Prostate gland (tissue), 2 donors: Measurements from ENCODE around the gene KIR3DL1. TPM values are rescaled to one million over a fixed set of nuclear protein-coding genes. Genes with fewer than 3 reads are reported as not detected.
"Not testable (repeated sequence)": the region's sequence is repeated elsewhere in the genome, so short reads cannot be mapped to it uniquely, and the experiment has no call there.

Source experiments
- DNase-seq: peaks from one replicate; pipeline ENCODE4 v3.0.0-alpha.2; 2019; ENCODE audit warnings: low spot score
- H3K27ac ChIP-seq, 2 donors: fragments of 200-600 bp; sonication (generic); 2 replicates each; pipeline ENCODE4 v1.5.1; 2017 to 2019
- H3K27me3 ChIP-seq: fragments of 200-600 bp; sonication (generic); replicated peaks from 2 replicates; pipeline ENCODE4 v1.5.1; 2019; ENCODE audit not compliant: insufficient read depth
- H3K36me3 ChIP-seq, 2 donors: fragments of 200-600 bp; sonication (generic); 1 replicate in 1 of 2; 2 replicates in 1 of 2; pipeline versions ENCODE4 v1.5.1 to v1.8.1; 2017 to 2019
- H3K4me1 ChIP-seq: fragments of 200-600 bp; sonication (generic); replicated peaks from 2 replicates; pipeline ENCODE4 v1.5.1; 2019
- H3K4me3 ChIP-seq, 2 donors: fragments of 200-600 bp; sonication (generic); 2 replicates each; pipeline ENCODE4 v1.5.1; 2017 to 2019
- H3K9me3 ChIP-seq: fragments of 200-600 bp; sonication (generic); 2 replicates; pipeline ENCODE4 v1.5.1; 2017
- POLR2A ChIP-seq: fragments of 450-650 bp; IDR thresholded peaks from one replicate; pipeline ENCODE4 v1.6.1; 2016; ENCODE audit warnings: antibody characterized with exemption, mild to moderate bottlenecking
- POLR2AphosphoS5 ChIP-seq: sonication (generic); formaldehyde crosslinking; IDR thresholded peaks from one replicate; pipeline ENCODE4 v1.6.1; 2017; ENCODE audit warnings: antibody characterized with exemption
- WGBS: methylation state at CpG from one replicate; pipeline ENCODE4 v1.1.5; 2018; 5-methylcytosine and 5-hydroxymethylcytosine counted together
- intact Hi-C: fragments of 100-400 bp; cut with DNase I; formaldehyde crosslinking; loops from one replicate; pipeline ENCODE4 v1.14.2; 2022
- total RNA-seq, 2 donors: library from RNA; depleted of rRNA; stranded (reverse); fragments of >200 nt; gene quantifications; one replicate each; pipeline ENCODE4 v1.1.0, GENCODE V29; 2016
- TF ChIP-seq, protein P1 (sequence below), 4 experiments: fragments of 200-600 bp in 2 of 4; fragments of 450-650 bp in 2 of 4; sonication (generic) in 2 of 4; IDR thresholded peaks; 1 replicate in 3 of 4; 2 replicates in 1 of 4; pipeline ENCODE4 v1.5.1; 2016 to 2019; ENCODE audit warnings: antibody characterized with exemption in 4 of 4, mild to moderate bottlenecking in 2 of 4, moderate library complexity in 2 of 4

KIR3DL1 gene
- total RNA-seq, 2 donors from 2014 or later = not detected

DNA sequence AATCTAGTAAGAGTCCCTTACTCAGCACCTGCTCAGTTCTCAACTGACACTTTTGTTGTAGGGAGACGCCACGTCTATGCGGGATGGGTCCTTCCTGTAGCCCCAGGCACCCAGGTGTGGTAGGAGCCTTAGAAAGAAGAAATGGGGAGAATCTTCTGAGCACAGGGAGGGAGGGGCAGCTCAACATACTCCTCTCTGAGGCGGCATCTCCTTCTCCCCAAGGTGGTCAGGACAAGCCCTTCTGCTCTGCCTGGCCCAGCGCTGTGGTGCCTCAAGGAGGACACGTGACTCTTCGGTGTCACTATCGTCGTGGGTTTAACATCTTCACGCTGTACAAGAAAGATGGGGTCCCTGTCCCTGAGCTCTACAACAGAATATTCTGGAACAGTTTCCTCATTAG, 11.7 kb upstream of the KIR3DL1 start:
- no peaks in the 10 kb centered on the region for H3K4me1 ChIP-seq
- H3K4me3 ChIP-seq = no peak overlapping the region
- WGBS = 91% methylated on average over 10 of the region's 10 CpGs
- TF ChIP-seq POLR2AphosphoS5 = no peak
- TF ChIP-seq, protein P1, sequence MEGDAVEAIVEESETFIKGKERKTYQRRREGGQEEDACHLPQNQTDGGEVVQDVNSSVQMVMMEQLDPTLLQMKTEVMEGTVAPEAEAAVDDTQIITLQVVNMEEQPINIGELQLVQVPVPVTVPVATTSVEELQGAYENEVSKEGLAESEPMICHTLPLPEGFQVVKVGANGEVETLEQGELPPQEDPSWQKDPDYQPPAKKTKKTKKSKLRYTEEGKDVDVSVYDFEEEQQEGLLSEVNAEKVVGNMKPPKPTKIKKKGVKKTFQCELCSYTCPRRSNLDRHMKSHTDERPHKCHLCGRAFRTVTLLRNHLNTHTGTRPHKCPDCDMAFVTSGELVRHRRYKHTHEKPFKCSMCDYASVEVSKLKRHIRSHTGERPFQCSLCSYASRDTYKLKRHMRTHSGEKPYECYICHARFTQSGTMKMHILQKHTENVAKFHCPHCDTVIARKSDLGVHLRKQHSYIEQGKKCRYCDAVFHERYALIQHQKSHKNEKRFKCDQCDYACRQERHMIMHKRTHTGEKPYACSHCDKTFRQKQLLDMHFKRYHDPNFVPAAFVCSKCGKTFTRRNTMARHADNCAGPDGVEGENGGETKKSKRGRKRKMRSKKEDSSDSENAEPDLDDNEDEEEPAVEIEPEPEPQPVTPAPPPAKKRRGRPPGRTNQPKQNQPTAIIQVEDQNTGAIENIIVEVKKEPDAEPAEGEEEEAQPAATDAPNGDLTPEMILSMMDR (IDR thresholded peaks at IDR 0.05) = no peak
- no peak for TF ChIP-seq POLR2A
- intact Hi-C loops = no loop called here
- H3K27ac ChIP-seq = no peak overlapping the region
- H3K9me3 ChIP-seq = no peaks in the 10 kb centered on the region
- no peaks in the 10 kb centered on the region for H3K36me3 ChIP-seq
- no peak for DNase-seq
- H3K27me3 ChIP-seq = no peaks in the 10 kb centered on the region

DNA sequence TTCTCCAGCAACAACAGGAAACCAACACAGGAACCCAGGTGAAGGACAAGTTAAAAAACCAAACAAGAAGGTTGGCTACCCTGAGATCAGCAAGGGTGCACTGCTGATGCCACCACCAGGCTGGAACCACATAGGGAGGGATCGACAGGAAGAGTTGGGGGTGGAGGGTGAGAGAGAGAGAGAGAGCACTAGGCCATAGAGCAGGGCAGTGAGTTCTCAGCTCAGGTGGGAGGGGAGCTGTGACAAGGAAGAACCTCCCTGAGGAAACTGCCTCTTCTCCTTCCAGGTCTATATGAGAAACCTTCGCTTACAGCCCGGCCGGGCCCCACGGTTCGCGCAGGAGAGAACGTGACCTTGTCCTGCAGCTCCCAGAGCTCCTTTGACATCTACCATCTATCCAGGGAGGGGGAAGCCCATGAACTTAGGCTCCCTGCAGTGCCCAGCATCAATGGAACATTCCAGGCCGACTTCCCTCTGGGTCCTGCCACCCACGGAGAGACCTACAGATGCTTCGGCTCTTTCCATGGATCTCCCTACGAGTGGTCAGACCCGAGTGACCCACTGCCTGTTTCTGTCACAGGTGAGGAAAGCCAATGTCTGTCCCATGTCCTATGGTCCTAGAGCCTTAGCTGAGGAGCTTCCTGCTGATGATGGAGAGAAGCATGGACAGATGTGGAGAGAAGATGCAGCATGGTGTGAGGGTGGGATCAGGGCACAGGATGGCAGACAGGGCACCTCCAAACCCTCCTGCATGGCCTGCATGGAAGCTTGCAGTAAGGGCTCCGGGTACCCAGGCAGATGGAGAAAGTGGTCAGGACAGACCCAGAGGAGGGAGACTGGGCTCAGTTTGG, 10.4 kb upstream of the KIR3DL1 start:
- Histone ChIP-seq H3K9me3 (no peaks in the 10 kb centered on the region), H3K27me3 (no peaks in the 10 kb centered on the region), H3K36me3 (no peaks in the 10 kb centered on the region), H3K27ac (no peak overlapping the region), H3K4me3 (no peak overlapping the region), H3K4me1 (no peaks in the 10 kb centered on the region)
- TF ChIP-seq POLR2AphosphoS5 = no peak
- TF ChIP-seq, protein P1 (IDR thresholded peaks at IDR 0.05) = no peak
- no peak for TF ChIP-seq POLR2A
- intact Hi-C loops = no loop called here
- 86% methylated on average over 14 of the region's 14 CpGs for WGBS
- DNase-seq = no peak

DNA sequence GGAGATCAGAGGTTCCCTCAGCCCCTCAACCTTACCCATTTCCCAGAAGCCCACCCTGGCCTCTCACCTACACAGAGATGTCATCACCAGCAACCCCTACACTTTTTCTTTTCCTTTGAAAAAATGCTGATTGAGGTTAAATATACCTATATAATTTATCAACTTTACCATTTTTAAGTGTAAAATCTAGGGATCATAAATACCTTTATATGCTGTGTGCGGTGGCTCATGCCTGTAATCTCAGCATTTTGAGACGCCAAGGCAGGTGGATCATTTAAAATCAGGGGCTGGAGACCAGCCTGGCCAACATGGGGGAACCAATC, 9.8 kb upstream of the KIR3DL1 start:
- 64% methylated on average over 2 of the region's 2 CpGs for WGBS

DNA sequence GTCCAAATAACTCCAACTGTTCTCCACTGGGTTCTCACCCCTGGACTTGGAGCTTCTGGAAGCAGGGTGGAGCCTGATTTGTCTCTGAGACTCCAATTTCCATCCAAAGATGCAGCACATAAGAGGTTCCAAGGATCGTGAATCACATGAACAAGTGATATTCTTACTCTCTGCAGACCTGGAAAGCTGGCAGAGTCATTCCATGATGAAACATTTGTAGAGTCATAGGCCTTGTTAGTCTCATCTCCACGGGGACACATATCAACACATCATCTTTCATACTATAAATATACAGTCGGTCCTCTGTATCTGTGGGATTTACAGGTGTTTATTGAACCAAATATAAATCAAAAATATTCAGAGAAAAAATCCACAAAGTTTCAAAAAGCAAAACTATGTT, 1.7 kb upstream of the KIR3DL1 start:
- H3K9me3 ChIP-seq, H3K36me3 ChIP-seq, DNase-seq, H3K4me3 ChIP-seq, H3K27me3 ChIP-seq, intact Hi-C loops, H3K4me1 ChIP-seq, H3K27ac ChIP-seq: not testable (repeated sequence)
- 74% methylated on average over 3 of the region's 3 CpGs for WGBS

More for the DNA sequence above, 9.8 kb upstream of the KIR3DL1 start:
- DNase-seq = no peak
- TF ChIP-seq POLR2A (no peak), POLR2AphosphoS5 (no peak)
- TF ChIP-seq, protein P1 (IDR thresholded peaks at IDR 0.05) = no peak
- no peaks in the 10 kb centered on the region for H3K27me3 ChIP-seq
- intact Hi-C loops = no loop called here
- H3K4me1 ChIP-seq = no peaks in the 10 kb centered on the region
- H3K27ac ChIP-seq = no peak overlapping the region
- no peaks in the 10 kb centered on the region for H3K36me3 ChIP-seq
- H3K9me3 ChIP-seq = no peaks in the 10 kb centered on the region
- H3K4me3 ChIP-seq = no peak overlapping the region

DNA sequence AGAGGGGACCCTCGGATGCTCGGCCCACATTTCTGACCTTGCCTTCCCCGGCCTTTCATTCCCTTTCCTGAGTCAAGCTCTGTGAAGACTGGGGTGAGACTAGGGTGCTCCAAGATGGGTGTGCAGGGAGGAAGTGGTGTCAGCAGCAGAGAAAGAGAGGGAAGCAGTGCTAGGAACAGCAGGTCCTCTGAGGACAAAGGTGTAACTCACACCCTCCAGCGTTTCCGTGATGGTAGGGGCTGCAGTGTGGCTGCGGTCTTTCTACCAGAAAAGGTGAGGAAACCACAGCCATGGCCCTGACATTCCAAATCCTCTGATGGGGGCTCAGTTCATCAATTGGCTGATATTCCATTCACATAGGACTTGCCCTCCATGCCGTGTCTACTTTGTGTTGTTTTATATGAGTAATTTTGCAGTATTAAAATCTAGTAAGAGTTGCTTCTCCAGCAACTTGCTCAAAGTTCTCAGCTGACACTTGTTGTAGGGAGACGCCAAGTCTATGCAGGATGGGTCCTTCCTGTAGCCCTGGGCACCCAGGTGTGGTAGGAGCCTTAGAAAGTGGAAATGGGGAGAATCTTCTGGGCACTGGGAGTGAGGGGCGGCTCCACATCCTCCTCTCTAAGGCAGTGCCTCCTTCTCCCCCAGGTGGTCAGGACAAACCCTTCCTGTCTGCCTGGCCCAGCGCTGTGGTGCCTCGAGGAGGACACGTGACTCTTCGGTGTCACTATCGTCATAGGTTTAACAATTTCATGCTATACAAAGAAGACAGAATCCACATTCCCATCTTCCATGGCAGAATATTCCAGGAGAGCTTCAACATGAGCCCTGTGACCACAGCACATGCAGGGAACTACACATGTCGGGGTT, 1.6 kb downstream of the KIR3DL1 start:
- WGBS = 81% methylated on average over 15 of the region's 15 CpGs
- no peak for TF ChIP-seq POLR2A
- TF ChIP-seq, protein P1 (IDR thresholded peaks at IDR 0.05) = no peak
- TF ChIP-seq POLR2AphosphoS5 = no peak
- Histone ChIP-seq H3K27ac (no peak overlapping the region), H3K36me3 (no peaks in the 10 kb centered on the region), H3K4me1 (no peaks in the 10 kb centered on the region), H3K27me3 (no peaks in the 10 kb centered on the region), H3K4me3 (no peak overlapping the region), H3K9me3 (no peaks in the 10 kb centered on the region)
- intact Hi-C loops = no loop called here
- DNase-seq = no peak

DNA sequence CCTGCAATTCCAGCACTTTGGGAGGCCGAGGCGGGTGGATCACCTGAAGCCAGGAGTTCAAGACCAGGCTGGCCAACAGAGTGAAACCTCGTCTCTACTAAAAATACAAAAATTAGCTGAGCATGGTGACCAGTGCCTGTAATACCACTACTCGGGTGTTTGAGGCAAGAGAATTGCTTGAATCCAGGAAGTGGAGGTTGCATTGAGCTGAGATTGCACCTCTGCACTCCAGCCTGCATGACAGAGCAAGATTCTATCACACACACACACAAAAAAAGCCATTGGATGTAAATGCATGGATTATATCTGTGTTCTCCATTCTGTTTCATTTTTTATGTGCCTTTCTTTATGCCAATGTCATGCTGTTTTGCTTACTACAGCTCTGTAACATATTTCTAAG, 8.1 kb downstream of the KIR3DL1 start:
- H3K4me1 ChIP-seq, DNase-seq, H3K27ac ChIP-seq, H3K9me3 ChIP-seq, H3K27me3 ChIP-seq, H3K36me3 ChIP-seq, intact Hi-C loops, H3K4me3 ChIP-seq: not testable (repeated sequence)
- WGBS = 83% methylated on average over 4 of the region's 4 CpGs

DNA sequence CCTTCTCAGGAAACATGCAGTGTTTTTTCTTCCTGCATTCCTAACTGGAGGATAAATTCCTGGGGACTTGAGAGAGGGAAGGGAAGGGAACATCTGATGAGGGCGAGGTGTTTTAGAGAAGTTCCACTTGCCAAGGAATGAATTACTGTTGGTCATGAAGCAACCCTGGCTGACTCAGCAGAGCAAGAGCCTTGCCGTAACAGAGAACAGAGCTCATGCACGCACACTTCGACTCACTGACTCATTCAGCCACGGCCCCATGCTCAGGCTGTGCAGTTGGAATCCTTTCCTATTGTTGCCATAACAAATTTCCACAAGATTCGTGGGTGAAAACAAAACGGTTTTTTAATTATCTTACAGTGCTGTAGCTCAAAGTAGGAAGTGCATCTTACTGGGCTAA, 9.1 kb downstream of the KIR3DL1 start:
- whole genome bisulfite sequencing = 55% methylated on average over 7 of the region's 7 CpGs
- DNase-seq, H3K9me3 ChIP-seq, H3K4me1 ChIP-seq, H3K27ac ChIP-seq, intact Hi-C loops, H3K27me3 ChIP-seq, H3K4me3 ChIP-seq, H3K36me3 ChIP-seq: not testable (repeated sequence)

DNA sequence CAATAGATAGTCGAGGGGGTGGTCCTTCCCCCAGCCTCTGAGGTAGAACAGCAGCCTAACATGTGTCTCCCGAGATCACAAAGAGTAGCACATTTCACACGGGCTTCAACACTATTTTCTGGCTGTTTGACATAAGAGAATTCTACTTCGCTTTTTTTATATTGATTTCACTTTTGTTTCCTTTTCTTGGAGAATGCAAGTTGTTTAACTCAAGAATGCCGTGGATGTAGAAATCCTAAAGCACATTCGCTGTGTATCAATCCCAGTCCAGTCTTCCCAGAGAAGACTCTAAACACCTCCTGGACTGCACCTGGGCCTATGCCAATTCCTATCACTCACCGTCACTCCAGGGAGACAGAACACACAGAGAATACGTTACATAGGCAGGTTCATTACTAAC, 11.8 kb downstream of the KIR3DL1 start:
- not testable (repeated sequence) for H3K36me3 ChIP-seq

More for the DNA sequence above, 11.8 kb downstream of the KIR3DL1 start:
- H3K27ac ChIP-seq, H3K4me3 ChIP-seq, H3K27me3 ChIP-seq, intact Hi-C loops, H3K4me1 ChIP-seq, H3K9me3 ChIP-seq, DNase-seq: not testable (repeated sequence)
- 66% methylated on average over 8 of the region's 8 CpGs for WGBS
